PFSK-1 (cell line): Measurements from ENCODE around the gene NEGR1.

Source experiments
- POLR2AphosphoS5 ChIP-seq: IDR thresholded peaks from 2 replicates; pipeline ENCODE4 v1.6.1; 2012; ENCODE audit warnings: low read depth, mild to moderate bottlenecking, control low read depth, low read length, moderate library complexity
- TAF1 ChIP-seq: IDR thresholded peaks from 2 replicates; pipeline ENCODE4 v1.6.1; 2012; ENCODE audit warnings: low read length, control low read depth, borderline replicate concordance; ENCODE audit not compliant: insufficient read depth

GRCh38 chr1:71561206-71561605 is 721.1 kb downstream of the NEGR1 start:
- no peak for TF ChIP-seq POLR2AphosphoS5
- no peak for TF ChIP-seq TAF1
